Heart left ventricle (tissue), 13 donors: Measurements from ENCODE around the gene JAK3.

ENCODE experiments used
- POLR2A ChIP-seq, 2 donors: fragments of 450-650 bp; IDR thresholded peaks; one replicate each; pipeline ENCODE4 v1.6.1; 2017; ENCODE audit warnings: antibody characterized with exemption in 2 of 2, mild to moderate bottlenecking in 2 of 2, moderate library complexity in 2 of 2
- TF ChIP-seq, protein P1 (sequence below), 12 donors: fragments of 200-600 bp; sonication (generic) in 4 of 12; IDR thresholded peaks; one replicate each; pipeline versions ENCODE4 v1.5.0 to v1.8.0; 2018 to 2022; ENCODE audit warnings: antibody characterized with exemption in 12 of 12, mild to moderate bottlenecking in 5 of 12
- donor health status: ischemic (EF 13 %, LVEDD 7.1; RV severe dilation, severe dysfunction).
- donor health status: DM: no; HTN: yes; CAD: no.
- donor health status: DM: no; HTN: no; CAD: no.
- donor health status: ischemic (EF 25% LVEDD 6.9; RV normal size, moderate dysfunction).
- donor health status: ischemic (EF 25% LVEDD 5.7; RV mildly dilated, moderate dysfunction).
- donor health status: ischemic (EF 35%, LVEDD 5.7; RV mildly dilated, moderate dysfunction).
- donor health status: nonischemic (EF 11% LVEDD 7.7; RV severe dilation, severe dysfunction).
- donor health status: DM: yes; HTN: yes; CAD: no.
- donor health status: PGD.
- donor health status: ischemic (EF 29% LVEDD 5.4; RV normal size, mild dysfunction).
- donor health status: nonischemic (EF 23%, LVEDD 6.1; RV moderate dilation, normal function).

DNA sequence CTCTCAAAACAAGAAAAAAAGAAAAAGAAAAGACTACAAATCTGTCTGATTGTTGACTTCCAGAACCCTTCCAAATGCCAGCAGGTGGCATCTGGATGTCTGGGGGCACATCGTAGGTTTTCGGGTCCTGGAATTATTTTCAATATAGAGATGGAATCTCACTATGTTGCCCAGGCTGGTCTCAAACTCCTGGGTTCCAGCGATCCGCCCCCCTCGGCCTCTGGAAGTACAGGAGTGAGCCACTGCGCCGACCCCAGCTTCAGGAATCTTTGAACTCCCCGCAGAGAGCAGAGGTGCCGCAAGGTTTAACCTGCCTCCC, 53.4 kb downstream of the JAK3 start:
- TF ChIP-seq, protein P1, sequence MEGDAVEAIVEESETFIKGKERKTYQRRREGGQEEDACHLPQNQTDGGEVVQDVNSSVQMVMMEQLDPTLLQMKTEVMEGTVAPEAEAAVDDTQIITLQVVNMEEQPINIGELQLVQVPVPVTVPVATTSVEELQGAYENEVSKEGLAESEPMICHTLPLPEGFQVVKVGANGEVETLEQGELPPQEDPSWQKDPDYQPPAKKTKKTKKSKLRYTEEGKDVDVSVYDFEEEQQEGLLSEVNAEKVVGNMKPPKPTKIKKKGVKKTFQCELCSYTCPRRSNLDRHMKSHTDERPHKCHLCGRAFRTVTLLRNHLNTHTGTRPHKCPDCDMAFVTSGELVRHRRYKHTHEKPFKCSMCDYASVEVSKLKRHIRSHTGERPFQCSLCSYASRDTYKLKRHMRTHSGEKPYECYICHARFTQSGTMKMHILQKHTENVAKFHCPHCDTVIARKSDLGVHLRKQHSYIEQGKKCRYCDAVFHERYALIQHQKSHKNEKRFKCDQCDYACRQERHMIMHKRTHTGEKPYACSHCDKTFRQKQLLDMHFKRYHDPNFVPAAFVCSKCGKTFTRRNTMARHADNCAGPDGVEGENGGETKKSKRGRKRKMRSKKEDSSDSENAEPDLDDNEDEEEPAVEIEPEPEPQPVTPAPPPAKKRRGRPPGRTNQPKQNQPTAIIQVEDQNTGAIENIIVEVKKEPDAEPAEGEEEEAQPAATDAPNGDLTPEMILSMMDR (IDR thresholded peaks at IDR 0.05), result no peak
- no peak for TF ChIP-seq POLR2A (IDR thresholded peaks at IDR 0.05)
